ENCODE data around the gene SLC6A17.

The SLC6A17 gene

GRCh38 chr1:110150330-110151174 is at the start of gene SLC6A17:
Gene SLC6A17, plus strand, starts transcription at chr1:110150494. Its CDS starts 16,436 bp downstream, at chr1:110166930.
- DNase-seq = no peak

GRCh38 chr1:110102081-110102480 is 48.2 kb upstream of the SLC6A17 start:
- DNase-seq = no peak

- DNase-seq = peak; percentile 64
These were observed 44.0 kb upstream of the SLC6A17 start for GRCh38 chr1:110106013-110106941.

- DNase-seq = no peak
These were observed 42.3 kb upstream of the SLC6A17 start for GRCh38 chr1:110107867-110108469.

GRCh38 chr1:110111081-110111480 is 39.2 kb upstream of the SLC6A17 start:
- no peak for DNase-seq

GRCh38 chr1:110112143-110112542 is 38.2 kb upstream of the SLC6A17 start, which contains the start of gene UBL4B:
Gene UBL4B, plus strand, starts transcription at chr1:110112443. Its CDS starts 92 bp downstream, at chr1:110112535.
- no peak for DNase-seq

GRCh38 chr1:110112656-110113055 is 37.6 kb upstream of the SLC6A17 start:
- DNase-seq = no peak

- DNase-seq = no peak
These were observed 36.7 kb upstream of the SLC6A17 start for GRCh38 chr1:110113551-110113950.

- no peak for DNase-seq
These were observed 36.1 kb upstream of the SLC6A17 start for GRCh38 chr1:110114173-110114572.

- DNase-seq = no peak
These were observed 35.5 kb upstream of the SLC6A17 start for GRCh38 chr1:110114784-110115183.

- DNase-seq = no peak
These were observed 31.5 kb upstream of the SLC6A17 start for GRCh38 chr1:110118636-110119396.

- no peak for DNase-seq
These were observed 30.5 kb upstream of the SLC6A17 start for GRCh38 chr1:110119843-110120242.

- DNase-seq = no peak
These were observed 29.2 kb upstream of the SLC6A17 start for GRCh38 chr1:110120960-110121561.

GRCh38 chr1:110123224-110123623 is 27.1 kb upstream of the SLC6A17 start:
- DNase-seq = no peak

- no peak for DNase-seq
These were observed 24.5 kb upstream of the SLC6A17 start for GRCh38 chr1:110125810-110126209.

GRCh38 chr1:110130113-110130591 is 20.1 kb upstream of the SLC6A17 start:
- no peak for DNase-seq

- DNase-seq = no peak
These were observed 19.3 kb upstream of the SLC6A17 start for GRCh38 chr1:110130989-110131388.

- no peak for DNase-seq
These were observed 17.6 kb upstream of the SLC6A17 start for GRCh38 chr1:110132682-110133081.

GRCh38 chr1:110133436-110133835 is 16.9 kb upstream of the SLC6A17 start:
- DNase-seq = no peak

- DNase-seq = no peak
These were observed 16.2 kb upstream of the SLC6A17 start for GRCh38 chr1:110134050-110134595.

- no peak for DNase-seq
These were observed 15.0 kb upstream of the SLC6A17 start for GRCh38 chr1:110135246-110135645.
